GM18517 (cell line): ENCODE results near the gene TMEM225B.
"Not testable (repeated sequence)": the region's sequence is repeated elsewhere in the genome, so short reads cannot be mapped to it uniquely, and the experiment has no call there.

Experiments
- ATAC-seq: cut with Tn5 transposase; IDR thresholded peaks from one replicate; pipeline ENCODE4 v1.9.1; 2021; ENCODE audit warnings: mild to moderate bottlenecking, moderate library complexity; ENCODE audit not compliant: unreplicated experiment

TMEM225B gene

DNA sequence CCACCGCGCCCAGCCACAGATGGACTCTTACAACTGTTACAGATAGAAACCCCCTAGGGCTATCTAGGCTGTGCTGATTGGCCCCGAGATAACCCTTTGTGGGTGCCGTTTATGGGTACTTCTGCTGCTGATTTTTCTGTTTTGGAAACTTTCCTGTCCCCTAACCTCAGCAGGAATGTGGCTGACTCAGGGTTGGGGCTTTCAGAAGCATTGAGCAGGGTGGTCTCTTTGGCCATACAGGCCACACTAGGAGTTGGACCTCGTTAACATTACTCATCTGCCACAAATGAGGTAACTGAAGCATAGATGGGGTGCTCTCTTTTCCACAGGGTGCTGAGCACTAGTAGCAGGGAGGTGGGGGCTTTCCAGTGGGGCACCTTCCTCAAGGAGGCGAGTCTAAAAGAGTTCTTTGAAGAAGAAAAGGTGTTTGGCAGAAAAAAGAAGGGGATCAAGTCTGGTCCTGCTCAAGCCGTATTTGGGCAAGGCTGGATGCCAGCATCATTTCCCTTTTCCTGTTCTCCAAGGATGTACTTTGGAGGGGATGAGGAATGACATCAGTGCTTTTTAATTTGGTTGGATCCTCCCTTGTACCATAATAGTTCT, 25.1 kb downstream of the TMEM225B start:
- ATAC-seq, result no peak

DNA sequence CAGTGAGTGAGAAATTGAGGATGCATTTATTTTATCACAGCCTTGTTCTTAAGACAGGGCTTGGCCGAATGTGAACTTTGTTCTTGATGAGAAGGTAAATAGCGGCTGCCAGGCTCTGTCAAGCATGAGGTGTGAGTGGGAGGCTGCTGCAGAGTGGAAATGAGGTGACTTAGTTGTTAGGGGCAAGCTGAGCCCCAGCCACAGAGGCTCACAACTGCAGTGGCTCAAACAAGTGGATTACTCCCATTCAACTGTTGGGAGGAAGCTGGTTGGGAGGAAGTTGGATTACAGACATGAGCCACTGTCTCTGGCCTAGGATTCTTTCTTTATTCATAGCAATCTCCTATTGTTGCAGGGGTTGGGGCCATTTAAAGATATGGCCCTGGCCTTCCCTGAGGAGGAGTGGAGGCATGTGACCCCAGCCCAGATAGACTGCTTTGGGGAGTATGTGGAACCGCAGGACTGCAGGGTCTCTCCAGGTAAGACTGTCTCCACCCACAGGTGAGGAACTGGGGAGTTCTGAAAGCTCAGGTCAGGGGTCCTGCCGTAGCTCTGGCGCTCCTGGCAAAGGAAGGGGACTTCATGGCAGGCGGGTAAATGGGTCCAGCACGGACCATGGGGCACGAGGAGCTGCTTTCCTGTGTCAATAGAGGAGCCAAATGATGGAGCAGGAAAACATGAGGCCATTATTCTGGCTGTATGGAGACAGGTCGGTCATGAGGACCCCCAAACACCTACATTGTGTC, 25.8 kb downstream of the TMEM225B start:
- no peak for ATAC-seq

DNA sequence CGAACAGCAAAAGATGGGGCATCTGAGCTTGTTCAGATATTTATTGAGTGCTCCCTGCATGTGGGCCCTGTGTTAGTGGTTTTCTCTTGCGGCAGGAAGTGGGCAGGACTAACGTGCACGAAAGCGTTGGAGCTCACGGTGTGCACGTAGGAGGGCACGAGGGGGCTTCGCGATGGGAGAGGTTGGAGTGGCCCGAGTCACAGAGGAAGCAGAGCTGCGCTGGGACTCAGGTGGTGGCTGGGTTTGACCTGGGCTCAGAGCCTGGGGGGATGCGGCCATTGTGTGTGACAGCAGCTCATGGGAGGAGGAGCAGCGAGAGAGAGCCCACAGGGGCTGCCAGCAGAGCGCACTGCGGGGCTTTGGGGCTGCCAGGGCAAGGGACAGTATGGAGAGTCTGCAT, 26.4 kb downstream of the TMEM225B start:
- no peak for ATAC-seq

DNA sequence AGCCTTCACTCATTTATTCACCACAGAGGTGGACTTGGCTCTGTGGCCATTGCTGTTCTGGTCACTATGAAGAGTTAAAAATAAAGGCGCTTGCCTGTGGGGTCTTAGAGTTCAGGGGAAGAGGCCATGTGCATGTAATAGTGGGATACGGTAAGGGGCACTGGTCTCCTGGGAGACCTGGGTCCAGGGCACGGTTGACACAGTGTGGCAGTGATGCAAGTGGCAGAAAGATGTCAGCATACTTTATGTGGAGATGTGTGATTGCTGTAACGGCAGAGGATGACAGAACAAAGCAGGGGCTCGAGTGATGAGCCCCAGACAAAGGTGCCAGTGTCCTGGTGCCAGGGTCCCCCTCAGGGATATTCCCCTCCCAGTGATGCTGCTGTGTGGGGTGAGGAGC, 27.3 kb downstream of the TMEM225B start:
- no peak for ATAC-seq

DNA sequence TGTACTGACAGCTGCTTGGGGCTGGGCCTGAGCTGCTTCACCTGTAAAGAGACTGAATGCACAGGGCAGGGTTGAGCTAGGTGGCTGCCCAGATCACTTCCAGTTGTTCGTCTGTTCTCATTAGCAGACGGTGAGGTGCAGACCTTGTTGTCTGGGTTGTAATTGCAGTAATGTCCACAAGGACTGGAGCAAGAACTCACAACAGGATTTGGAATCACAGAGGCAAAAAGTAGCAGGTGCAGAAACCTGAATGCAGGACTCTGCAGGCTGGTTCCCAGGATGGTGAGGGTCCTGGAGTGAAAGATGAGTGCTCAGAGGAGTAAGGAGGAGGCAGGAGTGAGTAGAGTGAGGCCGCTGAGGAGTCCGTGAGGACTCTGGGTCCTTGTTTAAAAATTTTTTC, 27.9 kb downstream of the TMEM225B start:
- ATAC-seq, result no peak

DNA sequence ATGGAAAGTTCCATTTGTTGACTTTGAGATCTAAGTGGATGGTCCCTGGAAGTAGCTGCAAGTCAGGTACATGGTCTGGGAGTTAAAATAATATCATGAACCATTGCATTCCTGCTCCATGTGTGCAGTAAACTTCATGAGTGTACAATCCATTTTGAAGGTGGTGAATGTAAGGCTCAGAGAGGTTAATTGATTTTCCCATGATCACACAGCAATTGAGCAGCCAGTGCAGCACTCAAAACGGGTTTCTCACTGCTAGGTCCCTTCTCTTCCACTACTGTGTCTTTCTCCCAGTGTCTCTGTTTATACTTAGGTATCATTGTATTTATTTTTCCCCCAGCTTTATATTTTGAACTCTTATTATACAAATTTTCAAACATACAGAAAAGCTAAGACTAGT, 28.6 kb downstream of the TMEM225B start:
- no peak for ATAC-seq

DNA sequence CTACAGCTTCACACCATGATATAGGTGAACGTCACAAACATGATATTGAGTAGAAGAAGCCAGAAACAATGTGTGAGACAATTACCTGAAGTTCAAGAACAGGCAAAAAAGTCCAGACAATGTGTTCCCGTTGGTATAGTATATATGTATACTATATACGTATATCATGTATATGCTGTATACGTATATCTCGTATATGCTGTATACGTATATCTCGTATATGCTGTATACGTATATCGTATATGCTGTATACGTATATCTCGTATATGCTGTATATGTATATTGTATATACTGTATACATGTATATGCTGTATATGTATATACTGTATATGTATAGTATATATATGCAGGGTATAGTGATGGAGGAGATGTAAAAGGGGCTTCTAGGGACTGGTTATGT, 29.4 kb downstream of the TMEM225B start:
- ATAC-seq, result no peak

DNA sequence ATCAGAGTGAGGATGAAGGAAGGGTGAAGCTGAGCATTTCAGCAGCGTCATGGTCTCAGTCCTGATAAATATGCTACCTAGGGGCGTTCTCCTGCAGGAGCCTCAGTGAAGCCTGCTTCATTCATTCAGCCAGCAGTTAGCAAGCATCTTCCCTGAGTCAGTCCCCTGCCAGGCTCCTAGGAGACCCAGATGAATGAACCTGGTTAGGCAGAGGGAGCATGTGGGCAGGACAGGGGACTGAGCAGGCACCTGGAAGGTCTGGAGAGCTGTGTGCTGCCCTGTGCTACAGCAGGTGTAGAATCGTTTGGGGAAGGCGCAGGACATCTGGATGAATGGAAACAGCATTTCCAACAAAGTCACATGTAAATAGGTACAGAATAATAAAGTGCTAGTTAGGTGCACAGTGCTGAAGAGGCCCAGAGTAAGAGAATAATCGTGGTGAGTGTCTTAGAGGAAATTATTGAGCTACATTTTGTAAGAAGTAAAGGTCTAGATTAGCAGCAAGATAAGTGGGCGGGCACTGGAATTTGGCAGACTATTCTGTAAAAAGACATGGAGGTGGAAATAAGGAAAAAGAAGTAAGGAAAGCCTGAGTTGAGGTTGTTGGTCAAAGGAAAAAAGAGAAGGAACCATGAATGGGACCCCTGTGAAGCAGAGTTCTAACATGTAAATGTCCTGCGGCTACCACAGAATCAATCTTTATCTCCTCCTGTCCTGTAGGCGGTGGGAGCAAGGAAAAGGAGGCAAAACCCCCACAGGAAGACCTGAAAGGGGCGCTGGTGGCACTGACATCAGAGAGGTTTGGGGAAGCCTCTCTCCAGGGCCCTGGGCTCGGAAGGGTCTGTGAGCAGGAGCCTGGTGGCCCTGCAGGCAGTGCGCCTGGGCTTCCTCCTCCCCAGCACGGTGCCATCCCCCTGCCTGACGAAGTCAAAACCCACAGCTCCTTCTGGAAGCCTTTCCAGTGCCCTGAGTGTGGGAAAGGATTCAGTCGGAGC, 30.7 kb downstream of the TMEM225B start:
- no peak for ATAC-seq

DNA sequence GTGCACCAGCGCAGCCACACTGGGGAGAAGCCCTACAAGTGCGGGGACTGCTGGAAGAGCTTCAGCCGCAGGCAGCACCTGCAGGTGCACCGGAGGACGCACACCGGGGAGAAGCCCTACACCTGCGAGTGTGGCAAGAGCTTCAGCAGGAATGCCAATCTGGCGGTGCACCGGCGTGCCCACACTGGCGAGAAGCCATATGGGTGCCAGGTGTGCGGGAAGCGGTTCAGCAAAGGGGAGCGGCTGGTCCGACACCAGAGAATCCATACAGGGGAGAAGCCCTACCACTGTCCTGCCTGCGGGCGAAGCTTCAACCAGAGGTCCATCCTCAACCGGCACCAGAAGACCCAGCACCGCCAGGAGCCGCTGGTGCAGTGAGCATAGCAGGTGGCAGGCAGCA, 31.6 kb downstream of the TMEM225B start:
- no peak for ATAC-seq

DNA sequence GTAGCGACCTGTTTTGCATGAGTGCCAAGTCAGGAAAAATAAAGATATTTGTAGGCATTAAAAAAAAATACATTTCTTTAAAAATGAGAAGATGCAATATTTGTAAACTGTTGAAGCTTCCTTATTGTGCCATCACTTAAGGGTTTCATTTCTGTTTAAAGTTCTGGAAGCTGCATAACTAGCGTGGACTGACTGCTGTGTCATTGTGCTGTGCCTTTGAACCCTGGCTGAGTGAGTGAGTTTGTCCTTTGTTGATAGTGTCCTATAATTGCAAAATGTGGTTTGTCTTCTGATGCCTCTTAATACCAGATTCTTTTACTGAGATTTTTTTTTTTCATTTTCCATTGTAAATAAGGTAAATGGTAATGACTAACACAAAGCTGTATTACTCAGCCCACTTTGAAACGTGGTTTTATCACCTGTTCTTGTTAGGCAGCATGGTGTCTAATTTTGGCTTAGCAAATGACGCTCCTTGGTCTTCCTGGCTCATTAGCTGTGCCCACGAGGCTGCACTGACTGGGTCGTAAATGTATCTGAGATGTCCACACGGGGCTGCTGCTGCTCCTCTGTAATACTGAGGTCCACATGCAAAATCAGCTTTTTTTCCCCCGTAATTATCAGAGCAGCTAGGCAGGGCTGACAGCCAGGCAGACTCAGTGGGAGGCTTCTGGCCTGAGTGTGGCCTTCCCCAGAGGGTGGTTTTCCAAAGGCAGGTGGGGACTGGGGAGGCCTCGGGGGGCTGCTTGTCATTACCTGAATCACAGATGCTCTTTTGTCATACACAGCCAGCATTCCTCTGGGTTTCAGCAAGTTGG, 33.4 kb downstream of the TMEM225B start:
- no peak for ATAC-seq

DNA sequence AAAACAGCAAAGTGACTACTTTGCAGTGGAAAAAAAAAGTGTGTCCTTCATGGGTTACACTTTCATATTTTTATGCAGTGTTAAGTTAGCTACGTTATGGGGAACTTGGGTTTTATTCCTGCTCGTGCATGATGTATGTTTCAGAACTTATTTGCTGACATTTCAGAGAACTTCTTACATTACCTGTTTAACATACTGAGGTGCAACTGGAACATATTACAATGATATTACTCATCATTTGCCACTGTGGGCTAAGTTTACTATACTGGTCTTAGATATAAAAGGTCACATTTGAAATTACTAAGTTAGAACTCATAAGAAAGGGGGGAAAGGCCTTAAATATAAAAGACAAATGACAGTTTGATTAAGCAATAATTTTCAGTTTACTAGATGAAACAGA, 39.3 kb downstream of the TMEM225B start:
- ATAC-seq, result not testable (repeated sequence)

DNA sequence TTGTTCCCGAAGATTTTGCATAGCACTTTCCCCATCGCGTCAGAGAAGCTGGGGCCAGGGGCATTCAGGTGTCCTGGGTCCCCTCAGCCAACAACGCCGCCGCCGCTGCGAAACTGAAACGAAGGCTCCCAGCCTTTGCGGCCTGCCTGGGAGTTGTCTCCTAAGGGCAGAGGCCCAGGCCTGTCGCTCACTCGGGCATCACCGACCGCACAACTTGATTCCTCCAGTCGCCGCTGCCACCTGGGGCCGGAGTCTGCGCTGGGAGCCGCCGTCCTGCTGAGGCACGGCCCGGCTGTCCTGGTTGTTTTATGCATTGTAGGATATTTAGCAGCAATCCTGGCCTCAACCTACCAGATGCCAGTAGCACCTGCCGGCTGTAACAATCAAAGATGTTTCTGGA, 40.7 kb downstream of the TMEM225B start:
- ATAC-seq, result no peak

DNA sequence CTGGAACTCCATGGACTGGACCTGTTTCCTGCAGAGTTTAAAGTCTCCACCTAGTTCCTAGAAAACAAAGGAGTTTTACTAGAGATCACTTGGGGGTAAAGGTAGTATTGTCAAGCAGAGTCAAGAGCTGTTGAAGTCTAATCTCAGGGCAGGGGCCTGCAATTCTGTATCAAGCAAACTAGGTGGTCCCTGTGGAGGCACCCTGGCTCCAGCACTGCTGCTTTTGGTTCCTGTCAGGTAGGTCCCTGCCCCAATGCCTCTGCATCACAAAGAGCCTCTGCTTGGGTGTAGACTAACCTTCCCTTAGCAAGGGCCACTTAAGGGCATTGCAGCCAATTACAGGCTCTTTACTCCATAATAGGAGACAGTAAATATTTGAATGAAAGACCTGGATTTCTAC, 41.2 kb downstream of the TMEM225B start:
- no peak for ATAC-seq

DNA sequence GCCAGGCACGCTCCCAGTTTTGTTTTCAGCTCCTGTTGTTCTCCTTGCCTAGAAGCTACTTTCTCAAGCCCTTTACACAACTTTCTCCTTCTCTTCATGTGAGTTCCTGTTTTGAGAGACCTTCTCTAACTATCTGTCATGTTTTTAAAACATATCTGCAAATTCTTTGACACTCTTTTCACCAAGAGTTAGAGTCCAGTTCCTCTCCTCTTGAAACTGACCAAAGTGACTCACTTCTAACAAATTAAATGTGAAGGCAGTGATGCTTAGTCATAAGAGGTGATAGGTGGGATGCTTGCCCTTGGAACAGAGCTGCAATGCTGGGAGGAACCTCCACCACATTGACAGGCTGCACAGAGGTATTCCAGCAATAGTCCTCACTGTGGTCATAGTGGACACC, 44.0 kb downstream of the TMEM225B start:
- ATAC-seq, result no peak

DNA sequence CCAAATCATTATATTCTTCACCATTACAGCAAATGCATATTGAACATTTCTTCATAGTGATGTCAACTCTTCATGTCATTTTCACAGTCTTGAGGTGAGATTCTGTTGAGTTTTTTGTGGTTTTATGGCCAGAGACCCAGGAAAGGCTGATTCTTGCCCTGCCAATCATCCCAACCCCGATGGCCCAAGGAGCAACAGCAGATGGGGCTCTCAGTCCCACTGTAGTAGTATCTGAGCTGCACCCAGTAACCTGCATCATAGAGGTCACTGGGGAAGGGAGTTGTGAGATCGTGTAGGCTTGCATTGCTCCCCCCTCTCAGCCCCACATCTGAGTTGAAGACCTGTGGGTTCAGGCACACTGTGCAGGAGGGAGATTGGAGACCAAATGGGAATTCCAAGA, 45.4 kb downstream of the TMEM225B start:
- ATAC-seq, result no peak

DNA sequence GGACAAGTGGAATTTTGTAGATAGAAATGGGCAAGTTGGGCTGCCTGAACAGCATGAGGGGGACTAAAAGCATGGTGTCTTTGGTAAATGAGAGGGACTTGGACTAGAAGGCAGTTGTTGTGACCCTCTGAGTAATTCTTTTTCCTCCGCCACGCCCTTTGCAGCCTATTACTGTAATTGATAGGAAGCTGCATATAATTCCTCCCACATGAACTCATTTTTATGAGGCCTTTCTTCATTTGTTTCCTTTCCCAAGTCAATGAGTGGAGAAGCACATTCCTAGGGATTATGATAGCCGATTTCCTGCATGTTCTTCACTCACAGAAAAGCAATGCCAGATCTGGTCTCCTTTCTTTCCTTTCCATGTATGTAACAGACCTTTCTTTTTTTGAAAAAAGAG, 46.4 kb downstream of the TMEM225B start:
- no peak for ATAC-seq

DNA sequence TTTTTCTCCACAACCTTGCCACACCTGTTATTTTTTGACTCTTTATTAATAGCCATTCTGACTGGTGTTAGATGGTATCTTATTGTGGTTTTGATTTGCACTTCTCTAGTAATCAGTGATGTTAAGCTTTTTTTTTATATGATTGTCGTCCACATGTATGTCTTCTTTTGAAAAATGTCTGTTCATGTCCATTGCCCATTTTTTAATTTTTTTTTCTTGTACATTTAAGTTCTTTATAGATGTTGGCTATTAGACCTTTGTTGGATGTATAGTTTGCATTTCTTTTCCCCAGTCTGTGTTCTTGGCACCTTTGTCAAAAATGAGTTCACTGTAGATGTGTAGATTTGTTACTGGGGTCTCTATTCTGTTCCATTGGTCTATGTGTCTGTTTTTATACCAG, 47.5 kb downstream of the TMEM225B start:
- no peak for ATAC-seq

DNA sequence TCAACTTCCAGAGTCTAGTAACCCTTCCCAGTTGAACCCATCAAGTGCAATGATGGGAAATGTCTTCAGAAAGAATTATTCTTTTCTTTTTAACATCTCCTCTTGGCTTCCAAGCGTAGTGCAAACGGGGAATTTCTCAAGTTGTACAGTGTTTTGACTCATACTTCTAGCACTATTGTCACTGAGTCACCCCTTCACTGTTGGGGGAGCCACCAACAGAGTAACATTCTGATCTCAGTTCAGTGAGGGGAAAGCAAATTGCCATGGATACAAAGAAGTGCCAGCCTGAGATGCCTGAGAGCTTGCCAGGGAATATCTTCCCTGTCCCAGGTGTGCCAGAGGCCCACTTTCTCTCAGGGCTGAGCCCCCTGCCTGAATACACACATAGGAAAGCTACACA, 50.8 kb downstream of the TMEM225B start:
- no peak for ATAC-seq

DNA sequence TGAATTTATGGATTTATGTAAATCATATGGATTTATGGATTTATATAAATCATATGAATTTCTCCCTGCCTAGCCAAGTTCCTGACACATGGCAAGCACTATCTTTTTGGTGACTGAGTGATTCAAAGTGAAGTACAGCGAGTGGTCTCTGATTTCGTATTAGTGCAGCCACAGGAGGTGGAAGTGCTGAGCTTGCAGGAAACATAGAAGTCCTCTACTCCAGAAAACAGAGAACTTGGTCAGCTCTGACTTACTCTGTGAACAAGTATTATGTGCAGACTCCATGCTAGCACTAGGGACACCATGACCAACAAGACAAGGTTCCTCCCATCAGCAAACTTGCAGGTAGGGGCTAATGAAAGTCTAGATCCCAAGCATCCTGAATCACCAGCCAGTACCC, 53.2 kb downstream of the TMEM225B start:
- no peak for ATAC-seq

DNA sequence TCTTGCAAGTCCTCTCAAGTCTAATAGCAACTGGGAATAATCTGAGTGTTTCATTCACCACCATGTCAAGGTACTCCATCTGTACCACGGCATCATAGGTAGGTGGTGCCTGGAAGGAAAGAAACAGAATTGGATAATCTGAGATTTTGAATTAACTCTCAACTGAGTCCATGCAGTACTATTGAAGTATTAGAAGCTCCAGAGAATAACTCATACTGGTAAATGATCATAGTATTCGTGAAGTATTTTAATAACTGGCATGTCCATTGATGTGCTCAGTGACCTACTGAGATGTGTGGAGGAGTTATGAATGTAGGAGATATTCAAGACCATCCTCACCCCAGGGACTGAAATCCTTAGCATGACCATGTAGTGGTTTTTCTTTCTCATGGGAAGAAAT, 54.6 kb downstream of the TMEM225B start:
- no peak for ATAC-seq

DNA sequence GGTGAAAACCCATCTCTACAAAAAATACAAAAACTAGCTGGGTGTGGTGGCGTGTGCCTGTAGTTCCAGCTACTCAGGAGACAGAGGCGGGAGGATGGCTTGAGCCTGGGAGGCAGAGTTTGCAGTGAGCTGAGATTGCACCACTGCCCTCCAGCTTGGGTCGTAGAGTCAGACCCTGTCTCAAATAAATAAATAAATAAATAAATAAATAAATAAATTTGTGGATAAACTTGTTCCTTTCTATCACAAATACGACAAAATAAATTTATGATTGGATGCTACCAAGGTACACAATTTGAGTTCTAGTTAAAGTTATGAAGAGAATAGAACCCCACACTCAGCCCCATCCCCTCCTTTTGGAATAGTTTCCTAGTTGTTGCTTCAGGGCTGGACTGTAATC, 55.2 kb downstream of the TMEM225B start:
- ATAC-seq, result not testable (repeated sequence)
